CD4-positive, alpha-beta T cell treated with Interleukin-10 for 1 hour (primary cell): Measurements from ENCODE around the gene TAS2R16.

Source experiments
- DNase-seq: peaks from one replicate; pipeline ENCODE4 v3.0.0-alpha.2; 2020

Gene TAS2R16, protein sequence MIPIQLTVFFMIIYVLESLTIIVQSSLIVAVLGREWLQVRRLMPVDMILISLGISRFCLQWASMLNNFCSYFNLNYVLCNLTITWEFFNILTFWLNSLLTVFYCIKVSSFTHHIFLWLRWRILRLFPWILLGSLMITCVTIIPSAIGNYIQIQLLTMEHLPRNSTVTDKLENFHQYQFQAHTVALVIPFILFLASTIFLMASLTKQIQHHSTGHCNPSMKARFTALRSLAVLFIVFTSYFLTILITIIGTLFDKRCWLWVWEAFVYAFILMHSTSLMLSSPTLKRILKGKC

DNA sequence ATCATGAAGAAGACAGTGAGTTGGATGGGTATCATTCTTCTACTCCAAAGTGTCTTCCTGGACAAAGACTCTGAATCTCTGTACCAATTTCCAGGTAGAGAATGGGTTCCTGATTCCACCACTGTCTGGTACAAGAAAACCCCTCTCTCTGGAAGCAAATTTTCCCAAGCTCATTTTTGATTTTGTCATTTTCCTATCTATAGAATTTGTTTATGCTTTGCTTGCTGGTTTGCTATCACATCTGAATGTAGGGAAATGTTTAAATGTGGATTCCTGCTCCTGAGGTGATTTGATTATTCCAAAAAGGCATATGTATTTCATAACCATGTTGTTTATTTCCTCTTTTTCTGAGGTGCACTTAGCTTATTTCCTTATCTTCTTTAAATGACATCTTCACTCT is at the start of gene TAS2R16:
TSS of gene TAS2R16 (minus strand) at position 101 of the 400 bp plus-strand sequence. CDS start at position 35, 66 bp downstream.
- DNase-seq = no peak

DNA sequence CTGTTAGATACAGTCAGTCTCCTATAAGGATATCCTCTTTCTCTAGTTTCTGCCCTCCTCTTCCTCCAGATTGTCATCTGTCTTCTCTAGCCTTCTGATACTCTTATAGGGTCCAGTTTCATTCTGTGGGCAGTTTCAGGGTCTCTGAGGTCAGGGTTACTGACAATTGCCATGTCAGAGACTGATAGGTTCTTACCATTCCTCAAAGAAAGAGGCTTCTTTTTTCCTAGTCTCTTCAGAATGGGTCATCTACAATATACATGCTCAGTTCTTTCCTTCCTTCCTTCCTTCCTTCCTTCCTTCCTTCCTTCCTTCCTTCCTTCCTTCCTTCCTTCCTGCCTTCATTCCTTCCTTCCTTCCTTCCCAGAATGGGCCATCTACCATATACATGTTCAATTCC is 48.1 kb upstream of the TAS2R16 start:
- DNase-seq = no peak

DNA sequence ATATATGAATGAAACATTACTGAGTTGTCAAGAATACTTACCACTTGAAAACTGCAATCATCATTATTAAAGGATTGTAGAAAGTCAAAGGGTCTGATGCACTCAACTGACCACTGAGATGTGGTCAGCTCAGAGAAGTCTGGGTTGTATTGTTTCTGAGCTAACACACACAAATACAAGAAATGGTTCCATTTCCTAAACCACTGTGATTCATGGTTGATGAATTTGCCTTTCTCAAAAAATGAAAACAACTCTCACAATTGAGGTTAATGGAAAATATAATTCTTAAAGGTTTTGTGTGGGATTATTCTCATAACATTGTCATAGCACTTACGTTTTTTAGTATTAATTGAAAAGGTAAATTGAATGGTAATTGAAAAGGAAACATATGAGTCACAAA is 45.6 kb upstream of the TAS2R16 start:
- no peak for DNase-seq

DNA sequence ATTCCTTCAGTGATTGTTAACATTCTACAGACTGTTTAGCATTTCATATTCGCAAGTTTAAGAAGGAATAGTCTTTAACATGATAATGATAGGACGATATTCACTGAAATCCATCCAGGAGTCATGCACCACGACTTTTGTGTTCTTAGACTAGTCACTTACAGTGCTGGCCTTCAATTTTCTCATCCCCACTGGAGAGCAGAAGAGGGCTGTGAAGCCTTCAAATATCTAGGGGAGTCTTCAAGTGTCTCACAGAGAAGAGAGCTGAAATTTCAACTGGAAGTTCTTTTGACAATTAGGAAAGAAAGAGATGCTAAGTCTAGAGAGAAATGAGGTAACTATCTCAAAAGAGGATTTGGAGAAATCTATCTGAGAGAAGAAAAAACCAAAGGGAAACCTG is 43.8 kb upstream of the TAS2R16 start:
- DNase-seq = no peak

DNA sequence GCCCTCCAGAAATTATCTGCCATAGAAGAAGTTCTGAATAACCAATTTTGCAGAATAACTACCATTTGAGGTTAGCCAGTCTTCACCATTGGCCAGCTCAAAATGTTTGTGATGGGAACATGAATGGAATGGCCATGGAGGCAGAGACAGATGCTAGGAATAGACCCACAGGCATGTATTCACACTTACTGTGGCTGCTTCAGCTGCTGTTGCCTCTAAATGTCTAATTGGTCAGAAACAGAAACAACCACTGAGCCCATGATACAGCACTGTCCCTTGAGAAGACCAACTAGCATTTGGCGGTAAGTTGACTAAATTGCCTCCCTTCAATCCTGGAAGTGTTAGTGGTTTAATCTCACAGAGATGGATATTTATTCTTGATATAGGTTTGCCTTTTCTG is 38.6 kb upstream of the TAS2R16 start:
- no peak for DNase-seq

DNA sequence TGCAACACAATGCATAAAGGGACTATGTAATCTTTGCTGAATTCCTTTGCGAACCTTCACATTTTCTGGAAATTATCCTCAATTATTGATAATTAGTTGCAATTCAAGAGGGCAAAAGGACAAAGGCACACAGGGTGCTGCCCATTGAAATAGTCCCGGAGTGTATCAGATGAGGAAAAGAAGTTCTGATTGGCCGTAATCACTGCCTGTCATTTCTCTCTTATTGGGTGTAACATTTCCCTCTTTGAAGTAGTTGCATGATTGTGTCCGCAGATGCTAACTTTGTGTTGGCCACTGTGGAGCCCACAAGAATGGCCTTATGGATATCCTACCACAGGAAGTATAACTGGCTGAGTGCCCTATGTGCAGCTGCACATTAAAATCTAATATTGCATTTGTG is 35.1 kb upstream of the TAS2R16 start:
- DNase-seq = no peak

DNA sequence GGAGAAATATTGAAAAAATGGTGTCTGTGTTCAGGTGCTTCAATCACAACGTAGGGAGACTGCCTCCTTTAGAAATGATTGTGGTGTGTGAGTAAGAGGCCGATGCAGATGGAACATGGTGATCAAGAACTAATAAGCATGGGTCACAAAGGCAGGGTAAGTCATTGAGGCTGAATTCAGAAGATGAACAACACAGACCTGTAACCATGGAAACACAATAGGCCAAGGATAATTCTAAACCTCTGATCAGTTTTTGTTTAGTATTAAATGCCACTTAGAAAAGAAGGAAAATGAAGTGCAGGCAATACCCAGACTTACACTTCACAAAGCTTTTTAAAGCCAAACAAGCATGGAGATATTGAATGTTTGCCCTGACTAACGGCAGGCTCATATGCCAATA is 32.8 kb upstream of the TAS2R16 start:
- DNase-seq = no peak

DNA sequence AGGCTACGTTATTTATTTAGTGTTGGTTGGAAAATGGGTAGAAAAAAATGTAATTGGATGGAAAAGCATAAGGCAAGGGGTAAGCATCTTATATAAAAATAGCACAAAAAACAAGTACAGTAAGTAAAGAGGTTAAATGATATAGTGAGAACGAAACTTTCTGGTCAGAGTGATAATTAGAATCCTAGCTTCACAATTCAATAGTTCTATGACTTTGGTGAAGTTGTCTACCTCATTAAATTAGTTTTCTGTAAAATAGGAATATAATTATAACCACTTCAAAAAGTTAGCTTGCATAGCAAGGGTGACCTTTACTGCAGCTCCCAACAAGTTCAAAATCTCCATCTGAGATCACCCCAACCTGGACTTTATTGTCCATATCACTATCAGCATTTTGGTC is 30.8 kb upstream of the TAS2R16 start:
- no peak for DNase-seq

DNA sequence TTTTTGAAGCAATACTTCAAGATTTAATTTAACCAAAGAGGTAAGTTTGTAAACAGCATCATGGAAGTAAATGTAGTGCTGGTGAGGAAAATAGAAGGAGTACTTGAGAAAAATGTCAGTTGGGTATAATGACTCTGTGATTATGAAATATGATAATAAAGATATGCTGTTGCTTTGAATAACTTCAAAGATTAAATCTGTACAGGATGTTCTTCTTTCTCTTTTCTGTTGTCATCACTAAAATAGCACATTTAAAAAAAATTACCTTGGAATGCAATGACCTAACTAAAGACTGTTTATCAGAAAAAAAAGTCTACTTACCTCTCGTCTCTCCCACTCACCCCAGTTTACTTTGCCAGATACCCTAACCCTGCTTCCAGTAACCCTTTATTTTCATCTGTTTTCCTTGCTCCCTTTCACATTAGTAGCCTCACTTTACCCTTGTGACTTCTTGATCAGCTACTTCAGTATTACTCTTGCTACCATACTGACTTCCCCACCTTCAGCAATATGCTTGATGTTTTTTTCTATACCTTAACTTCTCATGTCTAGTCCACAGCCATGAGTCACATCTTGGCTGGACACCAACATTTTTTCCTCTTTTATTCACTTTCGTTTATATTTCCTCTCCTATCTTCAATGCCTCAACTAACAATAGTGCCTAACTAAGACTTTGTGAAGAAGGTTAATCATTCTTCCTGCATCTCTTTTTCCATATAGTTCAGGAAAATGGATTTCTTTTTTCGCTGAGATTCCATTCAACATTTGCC is 29.7 kb upstream of the TAS2R16 start:
- DNase-seq = no peak

DNA sequence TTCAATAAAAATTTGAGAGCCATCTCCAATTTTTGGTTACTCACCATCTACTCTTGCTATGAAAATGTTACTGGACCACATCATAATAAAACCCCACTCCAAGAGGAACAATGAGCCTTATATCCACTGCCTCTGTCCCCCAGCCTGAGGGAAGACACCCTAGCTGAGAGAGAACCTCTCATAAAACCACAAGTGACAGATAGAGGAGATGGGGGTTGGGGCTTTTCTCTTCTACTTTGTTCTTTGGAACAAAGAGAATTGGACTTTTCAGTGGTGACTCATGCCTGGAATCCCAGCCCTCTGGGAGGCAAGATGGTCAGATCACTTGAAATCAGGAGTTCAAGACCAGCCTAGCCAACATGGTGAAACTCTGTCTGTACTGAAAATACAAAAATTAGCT is 27.6 kb upstream of the TAS2R16 start:
- DNase-seq = no peak

DNA sequence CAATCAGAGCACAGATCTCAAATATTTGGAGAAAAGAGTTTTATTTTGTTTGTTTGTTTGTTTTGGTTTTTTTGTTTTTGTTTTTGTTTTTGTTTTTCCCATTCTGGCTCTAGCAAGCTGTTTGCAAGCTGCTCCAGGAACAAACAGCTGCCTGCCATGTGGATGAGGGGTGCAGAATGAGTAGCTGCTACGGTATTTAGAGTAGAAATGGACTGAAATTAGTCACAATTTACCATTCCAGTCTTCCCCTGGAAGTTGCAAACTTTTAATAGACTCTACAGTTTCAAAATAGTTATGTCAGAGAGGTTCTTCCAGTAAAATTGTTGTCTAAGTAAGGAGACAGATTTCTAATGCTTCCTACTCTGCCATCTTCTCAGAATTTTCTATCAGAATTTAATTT is 27.1 kb upstream of the TAS2R16 start:
- DNase-seq = no peak

DNA sequence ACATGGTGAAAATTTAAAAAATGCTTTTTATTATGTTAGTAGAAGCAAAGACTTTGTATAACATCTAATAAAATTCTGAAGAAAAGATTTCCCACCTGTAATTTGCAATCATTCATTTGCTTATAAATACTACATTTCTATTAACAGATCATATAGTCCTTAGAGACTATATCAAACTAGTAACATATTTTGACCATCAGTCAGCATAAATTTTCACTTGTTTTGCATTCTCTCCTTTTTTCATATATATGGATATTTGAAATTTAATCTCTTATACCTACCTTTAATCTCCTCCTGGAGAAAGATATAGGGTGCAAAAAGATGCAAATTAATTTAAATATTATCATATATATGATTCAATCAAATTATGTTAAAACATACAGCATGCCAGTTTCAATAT is 16.9 kb upstream of the TAS2R16 start:
- DNase-seq = no peak

DNA sequence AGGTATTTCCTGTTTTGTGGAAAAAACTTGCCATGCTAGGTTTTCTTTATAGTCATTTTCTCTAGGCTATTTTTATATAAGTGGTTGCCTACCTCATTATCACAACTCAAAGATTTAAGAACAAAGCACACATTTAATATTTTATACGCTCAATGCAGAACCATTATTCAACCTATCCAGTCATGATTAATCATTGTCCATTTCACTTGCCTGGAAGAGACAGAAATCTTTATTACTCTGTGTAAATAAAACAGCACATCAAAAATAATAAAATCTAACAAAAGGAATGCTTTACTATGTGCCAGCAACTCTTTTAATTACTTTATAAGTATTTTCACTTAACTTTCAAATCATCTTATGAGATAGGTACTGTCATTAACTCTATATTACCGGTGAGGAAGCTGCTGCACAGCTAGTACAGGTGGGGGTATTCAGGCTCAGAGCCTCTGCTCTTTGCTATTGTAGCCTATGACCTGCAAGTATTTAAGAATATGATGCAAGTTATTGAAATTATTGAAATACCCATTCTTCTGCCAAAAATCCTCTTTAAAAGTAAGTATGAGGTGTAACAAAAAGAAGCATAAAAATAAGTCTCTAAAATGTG is 16.4 kb upstream of the TAS2R16 start:
- no peak for DNase-seq

DNA sequence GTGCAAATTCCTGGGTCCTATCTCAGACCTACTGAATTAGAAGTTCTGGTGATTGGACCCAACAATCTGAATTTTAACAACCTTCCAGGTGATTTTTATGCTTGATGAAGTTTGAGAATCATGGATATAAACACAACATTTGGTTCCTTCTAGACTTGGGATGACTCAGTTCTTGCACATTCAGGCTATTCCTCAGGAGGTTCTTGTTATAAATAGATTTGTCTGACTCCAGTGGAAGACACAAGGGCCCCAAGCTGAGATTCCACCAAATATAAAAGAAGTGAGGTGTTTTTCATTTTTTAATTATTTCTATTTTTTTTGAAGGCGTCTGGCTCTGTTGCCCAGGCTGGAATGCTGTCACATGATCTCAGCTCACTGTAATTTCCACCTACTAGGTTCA is 9.4 kb upstream of the TAS2R16 start:
- no peak for DNase-seq

DNA sequence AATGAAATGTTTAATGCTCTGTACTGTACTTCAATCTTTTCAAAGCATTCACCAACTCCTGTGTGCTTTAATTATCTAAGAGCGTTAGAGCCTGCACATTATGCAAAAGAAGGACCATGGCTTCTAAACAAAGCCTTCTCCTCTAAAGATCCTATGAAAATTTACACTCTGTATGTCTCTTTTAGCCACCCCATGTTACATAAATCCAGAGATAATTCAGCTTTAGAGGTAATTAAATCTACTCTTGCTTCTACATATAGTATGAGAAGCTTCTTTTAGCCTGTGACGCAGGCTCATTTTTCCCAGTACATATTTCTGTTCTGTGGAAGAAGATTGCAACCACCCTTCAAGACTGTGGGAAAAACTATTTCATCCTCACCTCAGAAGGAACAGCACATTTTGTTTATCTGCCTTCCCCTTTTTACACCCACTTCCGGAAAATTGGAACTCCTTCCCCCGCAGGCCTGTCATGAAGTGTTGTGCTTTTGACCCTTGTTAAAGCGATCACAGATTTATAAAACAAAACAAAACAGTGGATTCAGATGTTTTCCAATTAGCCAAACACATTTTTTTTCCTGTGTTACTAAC is 8.1 kb upstream of the TAS2R16 start:
- no peak for DNase-seq

DNA sequence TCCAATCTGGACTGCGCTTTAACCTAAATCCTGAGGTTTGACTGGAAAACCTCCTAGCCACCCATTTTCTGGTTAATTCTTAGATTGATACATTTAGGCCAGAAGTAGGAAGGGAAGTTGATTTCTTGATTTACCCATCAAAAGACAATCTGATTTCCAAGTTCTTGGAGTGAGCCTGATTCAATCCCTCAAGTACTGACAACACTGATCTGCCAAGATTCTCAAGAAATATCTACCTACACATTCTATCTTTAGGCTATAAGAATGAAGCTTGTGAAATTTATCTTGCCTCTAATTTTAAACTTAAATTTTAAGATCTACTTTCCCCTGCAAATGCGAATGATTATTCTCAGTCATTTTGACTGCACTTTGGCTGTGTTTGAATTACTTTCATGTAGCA is 5.9 kb downstream of the TAS2R16 start:
- DNase-seq = no peak

DNA sequence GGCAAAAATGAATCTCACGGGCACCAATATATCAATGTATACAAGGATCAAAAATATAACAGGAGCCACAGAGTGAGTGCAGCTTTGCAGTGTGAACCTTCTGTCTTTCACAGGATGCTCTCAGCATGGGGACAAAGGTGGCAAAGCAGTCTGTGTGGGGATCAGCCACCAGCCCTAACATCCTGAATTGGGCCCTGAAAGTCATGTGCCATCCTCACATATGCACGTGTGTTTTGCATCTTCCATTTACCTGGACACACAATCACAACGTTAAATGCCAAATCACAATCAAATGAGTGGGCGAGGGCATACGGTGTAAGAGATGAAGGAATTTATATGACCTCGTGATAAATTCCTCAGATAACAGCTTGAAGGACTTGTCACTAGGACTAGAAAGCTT is 6.5 kb downstream of the TAS2R16 start:
- no peak for DNase-seq

DNA sequence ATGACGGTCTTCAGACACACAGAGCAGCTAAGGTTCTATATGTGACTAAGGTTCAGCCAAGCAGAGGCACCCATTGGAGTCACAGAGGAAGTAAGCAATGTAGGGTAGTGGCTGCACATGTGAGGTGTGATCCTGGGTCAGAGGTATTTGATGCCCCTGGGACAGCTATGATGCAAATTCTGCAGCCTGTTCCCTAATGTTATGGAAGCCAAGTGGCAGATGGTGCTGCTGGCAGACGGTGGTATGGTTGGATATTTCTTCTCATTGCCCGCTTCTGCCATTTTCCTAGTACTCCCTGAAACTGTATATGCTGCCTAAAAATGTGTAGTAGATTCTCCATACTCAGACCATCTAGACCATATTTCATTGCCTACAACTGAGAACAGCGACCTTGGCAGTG is 7.2 kb downstream of the TAS2R16 start:
- DNase-seq = no peak

DNA sequence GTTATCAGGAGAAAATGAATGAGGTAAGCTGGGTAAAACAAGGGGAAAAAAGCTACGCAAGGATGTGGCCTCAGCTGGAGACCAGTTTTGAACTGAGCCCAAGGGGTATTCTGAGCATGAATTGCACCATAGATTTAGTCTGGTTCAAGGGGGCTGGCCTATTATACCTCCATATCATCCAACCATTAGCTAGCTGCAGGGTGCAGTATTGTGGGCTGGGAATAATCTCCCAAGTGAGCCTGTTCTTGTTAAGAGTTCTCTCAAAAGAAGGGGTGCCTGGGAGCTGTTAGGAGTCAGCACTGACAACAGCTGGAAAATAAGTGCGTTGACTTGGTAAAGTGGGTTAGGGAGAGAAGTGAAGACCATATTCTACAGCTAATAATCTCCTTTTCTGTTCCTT is 8.0 kb downstream of the TAS2R16 start:
- no peak for DNase-seq

DNA sequence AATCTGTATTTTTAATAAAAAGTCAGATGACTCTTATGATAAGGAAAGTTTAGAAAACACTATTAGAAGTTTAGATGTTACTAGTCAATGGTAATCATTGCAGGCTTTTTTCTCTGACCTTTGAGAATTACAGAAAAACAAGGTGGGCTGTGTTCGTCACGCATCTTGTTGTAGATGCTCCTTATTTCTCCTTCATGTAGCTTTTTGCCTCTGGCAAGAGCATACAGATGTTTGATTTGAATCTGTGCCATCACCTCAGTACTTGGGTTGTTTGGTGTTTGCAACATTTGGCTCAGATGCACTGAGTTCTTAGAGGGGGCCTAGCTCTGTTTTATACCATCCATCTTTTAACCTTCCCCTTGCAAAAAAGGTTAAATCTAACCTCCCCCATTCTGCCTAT is 11.5 kb downstream of the TAS2R16 start:
- no peak for DNase-seq

DNA sequence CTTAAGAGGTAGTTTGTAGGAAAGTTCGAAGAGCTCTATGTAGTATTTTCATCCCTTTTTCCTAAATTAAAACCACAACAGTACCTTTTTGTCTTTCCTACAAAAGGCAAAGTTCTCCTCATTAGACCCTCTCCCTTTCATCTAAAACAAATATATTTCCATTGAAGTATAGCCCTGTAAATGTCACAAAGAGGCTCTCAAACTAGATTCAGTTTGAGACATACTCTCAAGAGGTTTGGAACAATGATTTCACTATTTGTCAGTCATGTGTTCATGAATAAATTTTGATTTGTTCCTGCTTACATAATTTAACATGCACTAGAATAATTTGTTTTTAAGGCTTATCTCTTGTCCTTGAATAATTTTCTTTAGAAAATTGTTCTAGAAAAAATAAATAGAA is 12.2 kb downstream of the TAS2R16 start:
- no peak for DNase-seq

DNA sequence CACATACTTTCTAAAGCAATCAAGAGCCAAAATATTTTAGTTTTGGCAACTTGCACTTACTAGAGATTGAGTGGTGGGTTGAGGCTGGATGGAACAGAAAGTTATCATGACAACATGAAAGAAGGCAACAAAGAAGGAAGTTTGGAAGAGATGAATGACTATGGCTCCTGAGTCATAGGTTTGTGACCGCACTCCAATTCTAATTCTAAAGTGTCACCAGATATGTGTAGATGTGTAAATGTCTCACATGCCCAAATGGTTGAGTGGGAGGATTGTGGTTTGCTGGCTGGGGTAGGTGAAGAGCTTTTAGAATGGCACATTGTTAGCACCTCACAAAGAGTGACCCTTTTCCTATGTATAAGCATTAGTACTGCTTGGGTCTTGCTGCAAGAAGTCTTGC is 20.2 kb downstream of the TAS2R16 start:
- DNase-seq = no peak

DNA sequence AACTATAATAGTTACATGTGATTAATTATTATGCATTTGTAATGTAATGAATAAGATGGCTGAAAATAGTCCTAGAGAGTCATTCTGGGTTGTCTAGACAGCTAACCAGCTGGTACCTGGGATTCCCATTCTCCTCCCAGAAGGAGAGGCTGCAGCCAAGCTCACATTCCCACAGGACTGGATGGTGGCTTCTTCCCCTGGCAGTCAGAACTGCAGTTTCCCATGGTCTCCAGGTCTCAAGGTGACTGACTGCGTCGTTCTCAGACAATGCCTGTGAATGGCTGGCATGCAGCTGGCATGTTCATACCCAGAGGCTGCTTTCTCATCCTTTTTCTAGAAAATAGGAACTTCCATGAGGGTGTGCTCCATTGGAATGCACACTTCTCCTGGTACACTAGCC is 21.3 kb downstream of the TAS2R16 start:
- no peak for DNase-seq

DNA sequence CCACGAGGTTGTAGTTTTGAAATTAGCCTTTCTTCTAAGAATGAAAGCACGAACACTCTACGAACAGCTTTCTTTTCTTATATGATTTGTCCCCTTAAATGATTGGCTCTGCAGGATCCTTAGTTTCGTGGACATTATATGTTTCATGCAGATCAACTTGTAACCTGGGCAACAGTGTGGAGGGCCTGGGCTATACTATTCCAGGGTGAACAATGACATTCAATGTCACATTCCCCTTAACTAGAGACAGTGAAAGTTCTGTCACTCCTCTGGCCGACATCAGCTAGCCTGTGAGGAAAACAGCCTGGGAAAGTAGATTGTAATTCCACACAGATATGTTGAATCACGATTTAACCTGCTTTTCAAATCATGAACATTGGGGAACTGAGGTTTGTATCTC is 23.4 kb downstream of the TAS2R16 start:
- DNase-seq = no peak
